K562 (cell line): Measurements from ENCODE around the gene PLTP. TPM values are rescaled to one million over a fixed set of nuclear protein-coding genes. Genes with fewer than 3 reads are reported as not detected.
A peak's percentile ranks its signal among the peaks of the same experiment; 100 is the strongest.

Source experiments
- CCNT2 ChIP-seq: IDR thresholded peaks from 2 replicates; pipeline ENCODE4 v1.6.1; 2011; ENCODE audit warnings: borderline replicate concordance, low read depth, mild to moderate bottlenecking, moderate library complexity, mixed read lengths, low read length; ENCODE audit not compliant: insufficient read length; ENCODE audit errors: extremely low read depth
- CTBP1 ChIP-seq: fragments of 450-650 bp; IDR thresholded peaks from 2 replicates; pipeline ENCODE4 v1.6.1; 2016; ENCODE audit warnings: borderline replicate concordance
- EGR1 ChIP-seq: fragments of 450-650 bp; conservative IDR thresholded peaks from 2 replicates; pipeline ENCODE4 v1.6.1; 2017; ENCODE audit warnings: mild to moderate bottlenecking
- ETV1 ChIP-seq: fragments of 450-650 bp; conservative IDR thresholded peaks from 2 replicates; pipeline ENCODE4 v1.6.1; 2016; ENCODE audit warnings: missing genetic modification characterization, control low read depth, low read depth, missing compliant biosample characterization
- GMEB1 ChIP-seq: fragments of 250-450 bp; sonication (Bioruptor Pico); IDR thresholded peaks from 2 replicates; pipeline ENCODE4 v1.4.0; 2020; ENCODE audit warnings: mild to moderate bottlenecking
- HIVEP1 ChIP-seq: fragments of 250-450 bp; sonication (Bioruptor Pico); IDR thresholded peaks from 2 replicates; pipeline ENCODE4 v1.4.0; 2020; ENCODE audit warnings: mild to moderate bottlenecking
- MBD2 ChIP-seq: sonication (generic); IDR thresholded peaks from 2 replicates; pipeline ENCODE4 v1.6.1; 2016; ENCODE audit warnings: low read depth, borderline replicate concordance
- NFRKB ChIP-seq: fragments of 450-650 bp; IDR thresholded peaks from 2 replicates; pipeline ENCODE4 v1.6.1; 2016; ENCODE audit warnings: low read depth
- NFYB ChIP-seq: IDR thresholded peaks from 2 replicates; pipeline ENCODE4 v1.6.1; 2011; ENCODE audit warnings: mild to moderate bottlenecking, moderate library complexity; ENCODE audit not compliant: insufficient read length; ENCODE audit errors: extremely low read depth
- NR1H2 ChIP-seq: sonication (generic); formaldehyde crosslinking; IDR thresholded peaks from 2 replicates; pipeline ENCODE4 v1.4.0; 2020; ENCODE audit warnings: mild to moderate bottlenecking, missing genetic modification reagents
- SAFB ChIP-seq: fragments of 200-400 bp; formaldehyde crosslinking; IDR thresholded peaks from 2 replicates; pipeline ENCODE4 v1.6.1; 2017; ENCODE audit warnings: low read depth, low read length, borderline replicate concordance
- THAP12 ChIP-seq: fragments of 250-450 bp; sonication (Bioruptor Pico); IDR thresholded peaks from 2 replicates; pipeline ENCODE4 v1.9.0; 2021; ENCODE audit warnings: mild to moderate bottlenecking, inconsistent platforms
- THRAP3 ChIP-seq: fragments of 450-650 bp; IDR thresholded peaks from 2 replicates; pipeline ENCODE4 v1.6.1; 2016; ENCODE audit warnings: mild to moderate bottlenecking, inconsistent platforms, borderline replicate concordance
- YY1 ChIP-seq, 3 experiments: IDR thresholded peaks; 2 replicates each; pipeline ENCODE4 v1.6.1; 2011; ENCODE audit warnings: low read length in 2 of 3, mild to moderate bottlenecking in 2 of 3, moderate library complexity in 2 of 3, borderline replicate concordance in 1 of 3, control low read depth in 1 of 3, low read depth in 1 of 3; ENCODE audit not compliant: insufficient read depth in 3 of 3, insufficient replicate concordance in 2 of 3, control insufficient read depth in 1 of 3, insufficient read length in 1 of 3; ENCODE audit errors: extremely low read depth in 1 of 3
- ZNF280B ChIP-seq: fragments of 250-450 bp; sonication (Bioruptor Pico); IDR thresholded peaks from 2 replicates; pipeline ENCODE4 v1.5.1; 2021; ENCODE audit warnings: mild to moderate bottlenecking
- polyA plus RNA-seq, 8 experiments: library from polyadenylated mRNA; depleted of rRNA in 4 of 8; stranded (reverse) in 5 of 8; unstranded in 3 of 8; fragments of >200 nt; fragmentation: Nextera tagmentation in 2 of 8; fragmentation: Illumina TruSeq in 1 of 8; extraction: Ambion mirVana in 2 of 8; extraction: Trizol in 1 of 8; gene quantifications; 2 replicates each; pipeline versions ENCODE4 v1.2.1 to v1.2.3, GENCODE V29; 2011 to 2014; ENCODE audit warnings: inconsistent platforms in 1 of 8, missing spikeins in 1 of 8
- total RNA-seq, 7 experiments: library from RNA; depleted of rRNA in 6 of 7; stranded (reverse); fragments of >200 nt in 6 of 7; fragmentation: Illumina TruSeq in 2 of 7; extraction: Trizol in 2 of 7; gene quantifications; 2 replicates each; pipeline versions ENCODE4 v1.2.1 to v1.2.3, GENCODE V29; 2011 to 2021; ENCODE audit warnings: low replicate concordance in 1 of 7
- TF ChIP-seq, protein P1 (sequence below): fragments of 450-650 bp; IDR thresholded peaks from 2 replicates; pipeline ENCODE4 v1.6.1; 2016; ENCODE audit warnings: borderline replicate concordance

Gene PLTP
- total and polyA plus RNA-seq, 9 of the 15 experiments (the other 6 are each of a cell fraction or from before 2014, with no cell fraction given): 2.8 to 29.3 (median 17.6) TPM

GRCh38 chr20:45934586-45935415, 22.8 kb upstream of the PLTP start, which contains the start of gene PCIF1 (continued):
- TF ChIP-seq CCNT2: peak; percentile 86
- peak; percentile 89 for TF ChIP-seq NFYB
- 0 out of 2 replicates have a peak, but pooled peaks have one; percentile 31 for TF ChIP-seq ETV1 (tag)
- TF ChIP-seq GMEB1 (CRISPR knock-in tag): peak; percentile 65
- TF ChIP-seq HIVEP1 (CRISPR knock-in tag): no peak
- 0 out of 2 replicates have a peak, but pooled peaks have one; percentile 20 for TF ChIP-seq SAFB
- TF ChIP-seq NFRKB: peak; percentile 96
- peak; percentile 75 for TF ChIP-seq EGR1
- TF ChIP-seq MBD2: peak; percentile 81
- peak; percentile 73 for TF ChIP-seq CTBP1
- TF ChIP-seq, protein P1, sequence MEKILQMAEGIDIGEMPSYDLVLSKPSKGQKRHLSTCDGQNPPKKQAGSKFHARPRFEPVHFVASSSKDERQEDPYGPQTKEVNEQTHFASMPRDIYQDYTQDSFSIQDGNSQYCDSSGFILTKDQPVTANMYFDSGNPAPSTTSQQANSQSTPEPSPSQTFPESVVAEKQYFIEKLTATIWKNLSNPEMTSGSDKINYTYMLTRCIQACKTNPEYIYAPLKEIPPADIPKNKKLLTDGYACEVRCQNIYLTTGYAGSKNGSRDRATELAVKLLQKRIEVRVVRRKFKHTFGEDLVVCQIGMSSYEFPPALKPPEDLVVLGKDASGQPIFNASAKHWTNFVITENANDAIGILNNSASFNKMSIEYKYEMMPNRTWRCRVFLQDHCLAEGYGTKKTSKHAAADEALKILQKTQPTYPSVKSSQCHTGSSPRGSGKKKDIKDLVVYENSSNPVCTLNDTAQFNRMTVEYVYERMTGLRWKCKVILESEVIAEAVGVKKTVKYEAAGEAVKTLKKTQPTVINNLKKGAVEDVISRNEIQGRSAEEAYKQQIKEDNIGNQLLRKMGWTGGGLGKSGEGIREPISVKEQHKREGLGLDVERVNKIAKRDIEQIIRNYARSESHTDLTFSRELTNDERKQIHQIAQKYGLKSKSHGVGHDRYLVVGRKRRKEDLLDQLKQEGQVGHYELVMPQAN: peak; percentile 69
- peak; percentile 91; the same call in 1 of the 2 replicates for TF ChIP-seq NR1H2 (CRISPR knock-in tag)
- no peak for TF ChIP-seq THRAP3
- TF ChIP-seq ZNF280B (CRISPR knock-in tag): no peak
- peak; percentile 99 to 100 (median 99) for TF ChIP-seq YY1 (IDR thresholded peaks at IDR 0.05; ENCODE audit: borderline replicate concordance in 1 of 3, control insufficient read depth in 1 of 3, extremely low read depth in 1 of 3, insufficient read depth in 3 of 3, insufficient read length in 1 of 3, insufficient replicate concordance in 2 of 3, low read depth in 1 of 3, low read length in 2 of 3)
- peak; percentile 94 for TF ChIP-seq THAP12 (CRISPR knock-in tag)
